Mesendoderm (in vitro differentiated cells): Measurements from ENCODE around the gene ARR3.
"Not testable (repeated sequence)": the region's sequence is repeated elsewhere in the genome, so short reads cannot be mapped to it uniquely, and the experiment has no call there.

Experiments used
- DNase-seq: peaks from one replicate; pipeline ENCODE4 v3.0.0; 2013
- H2AK5ac ChIP-seq: 2 replicates; pipeline ENCODE4 v1.6.1; 2013; ENCODE audit warnings: low read length, inconsistent platforms
- H2BK120ac ChIP-seq: 2 replicates; pipeline ENCODE4 v1.6.1; 2013; ENCODE audit warnings: low read depth, mild to moderate bottlenecking, low read length, moderate library complexity, mixed read lengths
- H2BK15ac ChIP-seq: replicated peaks from 2 replicates; pipeline ENCODE4 v1.6.1; 2013; ENCODE audit warnings: low read depth, mild to moderate bottlenecking, moderate library complexity
- H2BK5ac ChIP-seq: 2 replicates; pipeline ENCODE4 v1.6.1; 2013; ENCODE audit warnings: low read length, inconsistent platforms
- H3K18ac ChIP-seq: 2 replicates; pipeline ENCODE4 v1.6.1; 2013; ENCODE audit warnings: mild to moderate bottlenecking, low read length, mixed read lengths
- H3K23ac ChIP-seq: one replicate; pipeline ENCODE4 v1.6.1; 2013; ENCODE audit warnings: low read length
- H3K27ac ChIP-seq: 2 replicates; pipeline ENCODE4 v1.5.1; 2013; ENCODE audit warnings: low read depth, mild to moderate bottlenecking, inconsistent platforms, low read length, moderate library complexity
- H3K27me3 ChIP-seq: 2 replicates; pipeline ENCODE4 v1.6.1; 2013; ENCODE audit warnings: low read length, control low read depth, mild to moderate bottlenecking, inconsistent platforms; ENCODE audit not compliant: insufficient read depth, poor library complexity
- H3K36me3 ChIP-seq: 2 replicates; pipeline ENCODE4 v1.6.1; 2013; ENCODE audit warnings: low read length, inconsistent platforms; ENCODE audit not compliant: control insufficient read depth, insufficient read depth
- H3K4ac ChIP-seq: one replicate; pipeline ENCODE4 v1.6.1; 2013; ENCODE audit warnings: low read depth, mild to moderate bottlenecking, low read length, moderate library complexity
- H3K4me1 ChIP-seq: 2 replicates; pipeline ENCODE4 v1.6.1; 2013; ENCODE audit warnings: low read depth, low read length, inconsistent platforms; ENCODE audit not compliant: control insufficient read depth
- H3K4me2 ChIP-seq: 2 replicates; pipeline ENCODE4 v1.6.1; 2013; ENCODE audit warnings: low read length
- H3K4me3 ChIP-seq: 2 replicates; pipeline ENCODE4 v1.5.1; 2013; ENCODE audit warnings: mild to moderate bottlenecking, low read length
- H3K56ac ChIP-seq: one replicate; pipeline ENCODE4 v1.6.1; 2013; ENCODE audit warnings: low read length
- H3K79me1 ChIP-seq: 2 replicates; pipeline ENCODE4 v1.6.1; 2013; ENCODE audit warnings: low read length, inconsistent platforms
- H3K79me2 ChIP-seq: 2 replicates; pipeline ENCODE4 v1.6.1; 2013; ENCODE audit warnings: mild to moderate bottlenecking, low read length; ENCODE audit not compliant: control insufficient read depth, insufficient read depth
- H3K9ac ChIP-seq: 2 replicates; pipeline ENCODE4 v1.6.1; 2013; ENCODE audit warnings: low read length, inconsistent platforms
- H4K5ac ChIP-seq: one replicate; pipeline ENCODE4 v1.6.1; 2013; ENCODE audit warnings: low read length
- H4K8ac ChIP-seq: one replicate; pipeline ENCODE4 v1.6.1; 2013; ENCODE audit warnings: low read depth, mild to moderate bottlenecking, control low read depth, low read length, moderate library complexity
- WGBS: extraction: QIAGEN DNeasy Blood & Tissue Kit; methylation state at CpG from one replicate; pipeline ENCODE4 v1.1.7; 2013; ENCODE audit warnings: low lambda C conversion rate, missing lambda C conversion rate; ENCODE audit not compliant: insufficient coverage; ENCODE audit errors: extremely low coverage; 5-methylcytosine and 5-hydroxymethylcytosine counted together

Gene ARR3

DNA sequence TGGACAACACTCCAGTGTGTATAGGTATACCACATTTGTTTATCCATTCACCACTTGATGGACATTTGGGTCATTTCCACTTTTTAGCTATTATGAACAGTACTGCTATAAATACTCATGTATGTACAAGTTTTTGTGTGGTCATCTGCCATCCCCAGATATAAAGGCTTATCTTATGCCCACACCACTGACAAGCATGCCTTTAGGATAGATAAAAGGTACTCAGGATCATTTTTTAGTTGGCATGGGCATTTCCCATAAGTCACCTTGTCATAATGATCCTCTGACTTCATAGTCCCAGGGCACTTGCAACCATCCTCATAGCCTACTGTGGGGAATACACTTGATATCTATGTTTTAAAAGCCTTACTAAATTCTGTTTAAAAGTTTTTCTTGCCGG is 27.4 kb upstream of the ARR3 start:
- no peak for DNase-seq
- no CpG with 5 or more reads among the region's 1 CpG for WGBS

GRCh38 chrX:70241501-70241900 is 26.6 kb upstream of the ARR3 start:
- Histone ChIP-seq H3K4me3 (no peak overlapping the region), H2BK15ac (no peak overlapping the region), H2AK5ac (no peak overlapping the region), H3K18ac (no peak overlapping the region), H3K79me2 (no peaks in the 10 kb centered on the region), H3K4ac (no peak overlapping the region), H3K4me1 (no peaks in the 10 kb centered on the region), H3K79me1 (no peaks in the 10 kb centered on the region), H3K36me3 (no peaks in the 10 kb centered on the region), H3K56ac (no peak overlapping the region), H4K5ac (no peak overlapping the region), H3K27me3 (no peaks in the 10 kb centered on the region), H3K4me2 (no peak overlapping the region), H2BK120ac (no peak overlapping the region), H3K23ac (no peak overlapping the region), H2BK5ac (no peak overlapping the region), H4K8ac (no peak overlapping the region), H3K9ac (no peak overlapping the region), H3K27ac (no peak overlapping the region)
- WGBS: 100% methylated on average over 1 of the region's 2 CpGs
- DNase-seq: no peak

More for the DNA sequence above, 27.4 kb upstream of the ARR3 start:
- H3K4ac ChIP-seq: no peak overlapping the region
- H3K27me3 ChIP-seq: no peaks in the 10 kb centered on the region
- H2BK15ac ChIP-seq: no peak overlapping the region
- no peak overlapping the region for H3K56ac ChIP-seq
- no peak overlapping the region for H3K4me3 ChIP-seq
- H3K23ac ChIP-seq: no peak overlapping the region
- H2BK120ac ChIP-seq: no peak overlapping the region
- H3K36me3 ChIP-seq: no peaks in the 10 kb centered on the region
- no peak overlapping the region for H3K18ac ChIP-seq
- no peaks in the 10 kb centered on the region for H3K79me2 ChIP-seq
- no peak overlapping the region for H2BK5ac ChIP-seq
- H2AK5ac ChIP-seq: no peak overlapping the region
- no peak overlapping the region for H3K4me2 ChIP-seq
- no peaks in the 10 kb centered on the region for H3K79me1 ChIP-seq
- no peak overlapping the region for H3K9ac ChIP-seq
- H3K27ac ChIP-seq: no peak overlapping the region
- H3K4me1 ChIP-seq: no peaks in the 10 kb centered on the region
- H4K5ac ChIP-seq: no peak overlapping the region
- H4K8ac ChIP-seq: no peak overlapping the region

GRCh38 chrX:70243601-70244000 is 24.5 kb upstream of the ARR3 start:
- H2BK120ac ChIP-seq, H3K27ac ChIP-seq, H2BK5ac ChIP-seq, H3K18ac ChIP-seq, H3K27me3 ChIP-seq, H4K8ac ChIP-seq, H3K23ac ChIP-seq, H3K4me1 ChIP-seq, H3K4me3 ChIP-seq, H2AK5ac ChIP-seq, DNase-seq, H3K79me1 ChIP-seq, H3K9ac ChIP-seq, H3K4me2 ChIP-seq, H3K4ac ChIP-seq, H3K36me3 ChIP-seq, H3K56ac ChIP-seq, H4K5ac ChIP-seq, H2BK15ac ChIP-seq, H3K79me2 ChIP-seq: not testable (repeated sequence)
- no CpG with 5 or more reads among the region's 5 CpGs for WGBS

DNA sequence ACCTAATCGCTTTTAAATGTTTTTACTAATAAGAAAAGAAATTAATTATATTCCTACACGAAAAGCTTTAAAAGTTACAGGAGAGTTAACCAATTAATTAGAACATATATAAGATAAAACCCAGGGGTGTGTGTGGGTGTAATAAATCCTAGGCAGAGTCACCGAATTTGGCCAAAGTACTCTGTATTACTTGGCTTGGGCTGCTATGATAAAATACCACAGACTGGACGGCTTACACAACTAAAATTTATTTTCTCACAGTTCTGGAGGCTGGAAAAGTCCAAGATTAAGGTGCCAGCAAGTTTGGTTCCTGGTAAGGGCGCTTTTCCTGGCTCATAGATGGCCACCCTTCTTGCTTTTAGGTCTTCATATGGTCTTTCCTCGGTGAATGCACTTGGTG is 23.3 kb upstream of the ARR3 start:
- Histone ChIP-seq H2AK5ac (no peak overlapping the region), H3K4me1 (no peaks in the 10 kb centered on the region), H3K56ac (no peak overlapping the region), H3K4me3 (no peak overlapping the region), H3K18ac (no peak overlapping the region), H3K36me3 (no peaks in the 10 kb centered on the region), H3K27ac (no peak overlapping the region), H2BK15ac (no peak overlapping the region), H4K8ac (no peak overlapping the region), H2BK120ac (no peak overlapping the region), H3K79me1 (no peaks in the 10 kb centered on the region), H4K5ac (no peak overlapping the region), H3K4ac (no peak overlapping the region), H3K4me2 (no peak overlapping the region), H3K9ac (no peak overlapping the region), H2BK5ac (no peak overlapping the region), H3K23ac (no peak overlapping the region), H3K79me2 (no peaks in the 10 kb centered on the region), H3K27me3 (no peaks in the 10 kb centered on the region)
- no peak for DNase-seq
- no CpG with 5 or more reads among the region's 6 CpGs for WGBS

GRCh38 chrX:70247252-70247651 is 20.9 kb upstream of the ARR3 start:
- H3K79me1 ChIP-seq: no peaks in the 10 kb centered on the region
- no peak overlapping the region for H3K4me2 ChIP-seq
- H3K27ac ChIP-seq: no peak overlapping the region
- WGBS: no CpG with 5 or more reads among the region's 2 CpGs
- H3K18ac ChIP-seq: no peak overlapping the region
- no peak for DNase-seq
- no peak overlapping the region for H4K5ac ChIP-seq
- H2BK120ac ChIP-seq: no peak overlapping the region
- H3K4ac ChIP-seq: no peak overlapping the region
- no peaks in the 10 kb centered on the region for H3K27me3 ChIP-seq
- no peaks in the 10 kb centered on the region for H3K36me3 ChIP-seq
- no peaks in the 10 kb centered on the region for H3K4me1 ChIP-seq
- H4K8ac ChIP-seq: no peak overlapping the region
- no peaks in the 10 kb centered on the region for H3K79me2 ChIP-seq
- no peak overlapping the region for H3K4me3 ChIP-seq
- no peak overlapping the region for H3K23ac ChIP-seq
- H2AK5ac ChIP-seq: no peak overlapping the region
- H2BK5ac ChIP-seq: no peak overlapping the region
- no peak overlapping the region for H3K56ac ChIP-seq
- H3K9ac ChIP-seq: no peak overlapping the region
- H2BK15ac ChIP-seq: no peak overlapping the region

DNA sequence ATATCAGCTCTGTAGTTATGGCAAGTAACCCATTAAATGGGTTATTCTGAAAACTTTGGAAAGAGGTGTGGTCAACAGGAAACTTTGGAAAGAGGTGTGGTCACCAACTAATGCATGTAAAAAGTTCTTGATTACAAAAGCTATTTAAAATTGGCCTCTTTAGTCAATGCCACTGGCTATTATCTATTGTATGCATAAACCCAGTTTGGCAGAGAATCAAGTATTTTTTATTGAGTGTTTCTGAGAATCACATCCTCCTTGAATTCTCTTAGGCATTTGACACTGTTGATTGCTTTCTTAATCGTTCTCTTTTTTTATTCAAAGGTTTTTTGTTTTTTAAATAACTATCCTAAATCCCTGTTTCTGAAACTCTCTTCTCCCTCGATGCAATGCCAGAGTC is 15.6 kb upstream of the ARR3 start:
- H3K4me3 ChIP-seq: no peak overlapping the region

More for the DNA sequence above, 15.6 kb upstream of the ARR3 start:
- no peaks in the 10 kb centered on the region for H3K4me1 ChIP-seq
- no peak overlapping the region for H2BK5ac ChIP-seq
- H2AK5ac ChIP-seq: no peak overlapping the region
- H3K27ac ChIP-seq: no peak overlapping the region
- no CpG with 5 or more reads among the region's 2 CpGs for whole genome bisulfite sequencing
- no peaks in the 10 kb centered on the region for H3K79me1 ChIP-seq
- no peak overlapping the region for H3K18ac ChIP-seq
- H3K79me2 ChIP-seq: no peaks in the 10 kb centered on the region
- no peaks in the 10 kb centered on the region for H3K27me3 ChIP-seq
- no peak overlapping the region for H3K4ac ChIP-seq
- H2BK15ac ChIP-seq: no peak overlapping the region
- no peak overlapping the region for H3K9ac ChIP-seq
- DNase-seq: no peak
- H4K5ac ChIP-seq: no peak overlapping the region
- H2BK120ac ChIP-seq: no peak overlapping the region
- H3K36me3 ChIP-seq: no peaks in the 10 kb centered on the region
- H3K23ac ChIP-seq: no peak overlapping the region
- H3K56ac ChIP-seq: no peak overlapping the region
- no peak overlapping the region for H3K4me2 ChIP-seq
- no peak overlapping the region for H4K8ac ChIP-seq
